Thymus (tissue), 11 donors: ENCODE results near the gene IGFLR1. TPM values are rescaled to one million over a fixed set of nuclear protein-coding genes. Genes with fewer than 3 reads are reported as not detected.

ENCODE experiments used
- DNase-seq, 9 donors: peaks; one replicate each; pipeline ENCODE4 v3.0.0-alpha.2; 2013; ENCODE audit warnings: low spot score in 9 of 9, low read depth in 6 of 9, missing footprints in 1 of 9
- H3K27ac ChIP-seq, 2 donors: one replicate each; pipeline ENCODE4 v1.5.1; 2013; ENCODE audit warnings: control low read depth in 1 of 2, low read depth in 1 of 2, low read length in 1 of 2, mild to moderate bottlenecking in 1 of 2, moderate library complexity in 1 of 2
- H3K27me3 ChIP-seq, 2 donors: one replicate each; pipeline ENCODE4 v1.5.1; 2013; ENCODE audit warnings: low read length in 1 of 2; ENCODE audit not compliant: control insufficient read depth in 2 of 2, insufficient read depth in 1 of 2
- H3K36me3 ChIP-seq, 2 donors: one replicate each; pipeline ENCODE4 v1.5.1; 2013; ENCODE audit warnings: low read length in 1 of 2, mild to moderate bottlenecking in 1 of 2, moderate library complexity in 1 of 2; ENCODE audit not compliant: control insufficient read depth in 2 of 2, insufficient read depth in 2 of 2
- H3K4me1 ChIP-seq, 2 donors: one replicate each; pipeline ENCODE4 v1.5.1; 2013; ENCODE audit warnings: low read length in 2 of 2; ENCODE audit not compliant: control insufficient read depth in 2 of 2, insufficient read depth in 2 of 2
- H3K4me3 ChIP-seq, 2 donors: one replicate each; pipeline ENCODE4 v1.5.1; 2013; ENCODE audit warnings: low read length in 2 of 2, control low read depth in 1 of 2, mild to moderate bottlenecking in 1 of 2
- H3K9me3 ChIP-seq, 2 donors: one replicate each; pipeline ENCODE4 v1.5.1; 2013; ENCODE audit warnings: low read length in 1 of 2, mild to moderate bottlenecking in 1 of 2; ENCODE audit not compliant: control insufficient read depth in 2 of 2, insufficient read depth in 1 of 2
- WGBS: extraction: QIAGEN DNeasy Blood & Tissue Kit; methylation state at CpG from one replicate; pipeline ENCODE4 v1.1.7; 2013; 5-methylcytosine and 5-hydroxymethylcytosine counted together
- polyA plus RNA-seq: library from polyadenylated mRNA; stranded (reverse); fragments of 200-250 nt; gene quantifications from one replicate; pipeline ENCODE4 v1.2.3, GENCODE V29; 2013
- total RNA-seq: library from RNA; stranded (reverse); fragments of 120-200 nt; gene quantifications from one replicate; pipeline ENCODE4 v1.2.4, GENCODE V29; 2013
- donor health status: healthy.

IGFLR1 gene
- total and polyA plus RNA-seq, 2 donors = 12.2 to 67.8 TPM

- peaks cover 21 to 40% of the 10 kb centered on the region in 2 donors for H3K36me3 ChIP-seq
- peaks cover 0 to 10% of the 10 kb centered on the region in 2 donors for H3K9me3 ChIP-seq
- DNase-seq = no peak
- peak overlapping the region; percentile 3 to 77 for H3K27ac ChIP-seq
- peaks cover 27 to 35% of the 10 kb centered on the region in 2 donors for H3K4me1 ChIP-seq
- WGBS = 10% methylated on average over 19 of the region's 19 CpGs
- peaks cover 20 to 29% of the 10 kb centered on the region in 2 donors for H3K27me3 ChIP-seq
- H3K4me3 ChIP-seq = peak overlapping the region; percentile 100
Measured at GRCh38 chr19:35757231-35757748, 15.0 kb upstream of the IGFLR1 start.

GRCh38 chr19:35756377-35757230 lies 14.4 kb upstream of the IGFLR1 start, which contains the start of gene HSPB6:
TSS of gene HSPB6 (minus strand) at chr19:35757029. CDS start at chr19:35757008, 21 bp downstream.
- H3K4me1 ChIP-seq = peaks cover 27 to 35% of the 10 kb centered on the region in 2 donors
- peaks cover 0 to 10% of the 10 kb centered on the region in 2 donors for H3K9me3 ChIP-seq
- peak within 1 kb of the TSS; percentile 100 for H3K4me3 ChIP-seq
- H3K27ac ChIP-seq = peak within 1 kb of the TSS; percentile 44 to 77
- no peak for DNase-seq
- WGBS = 11% methylated on average over 52 of the region's 52 CpGs
- H3K27me3 ChIP-seq = peaks cover 20 to 29% of the 10 kb centered on the region in 2 donors
- peaks cover 14 to 35% of the 10 kb centered on the region in 2 donors for H3K36me3 ChIP-seq

GRCh38 chr19:35755550-35756376 lies 13.5 kb upstream of the IGFLR1 start:
- DNase-seq = peak in 2 of 9 donors; percentile 33 to 55
- 33% methylated on average over 74 of the region's 74 CpGs for WGBS
- H3K36me3 ChIP-seq = peaks cover 10 to 30% of the 10 kb centered on the region in 2 donors
- peaks cover 20 to 29% of the 10 kb centered on the region in 2 donors for H3K27me3 ChIP-seq
- H3K9me3 ChIP-seq = peaks cover 0 to 10% of the 10 kb centered on the region in 2 donors
- H3K4me3 ChIP-seq = no peak overlapping the region
- H3K4me1 ChIP-seq = peaks cover 27 to 35% of the 10 kb centered on the region in 2 donors
- peak overlapping the region in 1 of 2 donors; percentile 44 for H3K27ac ChIP-seq

DNA sequence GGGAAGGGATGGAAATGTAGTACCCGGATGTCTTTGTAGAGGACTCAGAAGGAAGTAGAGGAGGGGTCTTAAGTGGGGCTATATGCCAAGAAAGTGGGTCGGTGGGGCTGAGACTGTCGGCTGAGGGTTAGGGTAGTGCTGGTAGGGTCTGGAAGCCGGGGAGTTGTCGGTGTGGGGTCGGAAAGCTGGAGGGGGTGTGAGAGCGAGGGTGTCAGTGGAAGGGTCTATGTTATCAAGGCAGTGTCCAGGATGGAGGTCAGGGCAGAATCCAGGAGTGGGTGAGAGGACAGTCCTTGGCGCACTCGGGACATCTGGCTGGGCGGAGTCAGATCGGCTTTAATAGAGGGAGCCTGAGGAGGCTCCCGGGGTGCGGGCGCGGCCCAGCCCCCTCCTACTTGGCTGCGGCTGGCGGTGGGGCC lies 12.9 kb upstream of the IGFLR1 start:
- Histone ChIP-seq H3K27ac (no peak overlapping the region), H3K4me3 (no peak overlapping the region), H3K27me3 (peaks cover 20 to 29% of the 10 kb centered on the region in 2 donors), H3K4me1 (peaks cover 25 to 35% of the 10 kb centered on the region in 2 donors), H3K9me3 (peaks cover 0 to 10% of the 10 kb centered on the region in 2 donors), H3K36me3 (peaks cover 8 to 29% of the 10 kb centered on the region in 2 donors)
- DNase-seq = no peak
- WGBS = 78% methylated on average over 17 of the region's 17 CpGs

DNA sequence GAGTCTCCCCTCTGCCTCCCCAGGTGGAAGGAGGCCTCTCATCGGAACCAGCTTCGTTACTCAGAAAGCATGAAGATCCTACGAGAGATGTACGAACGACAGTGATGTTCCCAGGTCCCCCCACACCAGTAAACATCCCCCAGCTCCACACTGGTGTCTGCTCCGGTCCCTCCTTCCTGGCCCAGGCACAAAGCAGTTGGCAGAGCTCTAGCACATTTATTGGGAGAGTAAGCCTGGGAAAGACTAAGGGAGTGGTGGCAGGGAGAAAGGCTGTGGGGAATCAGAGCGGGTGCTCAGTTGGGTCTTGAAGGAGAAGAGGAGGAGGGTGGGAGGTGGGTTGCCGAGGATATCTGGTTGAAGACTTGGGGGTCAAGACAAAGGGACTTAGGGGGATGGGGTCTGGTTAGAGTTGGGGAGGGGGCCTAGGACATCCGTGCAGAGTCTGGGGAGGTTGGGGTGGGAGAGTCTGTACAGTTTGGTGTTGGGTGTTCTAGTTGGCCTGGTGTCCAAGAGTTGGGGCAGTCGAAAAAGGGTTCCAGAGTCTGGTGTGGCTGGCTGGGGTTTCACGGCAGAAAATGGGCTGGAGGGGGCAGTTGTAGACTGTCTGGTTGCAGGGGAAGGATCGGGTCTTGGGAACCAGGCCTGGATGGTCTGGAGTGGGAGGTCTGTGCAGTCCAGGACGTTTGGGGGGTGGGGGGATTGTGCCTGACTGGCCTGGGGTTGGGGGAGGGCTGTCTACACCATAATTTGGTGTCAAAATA lies 12.3 kb upstream of the IGFLR1 start:
- no peak overlapping the region for H3K4me3 ChIP-seq
- WGBS = 96% methylated on average over 13 of the region's 13 CpGs
- peaks cover 0 to 10% of the 10 kb centered on the region in 2 donors for H3K9me3 ChIP-seq
- peaks cover 8 to 29% of the 10 kb centered on the region in 2 donors for H3K36me3 ChIP-seq
- H3K27ac ChIP-seq = no peak overlapping the region
- peaks cover 20 to 29% of the 10 kb centered on the region in 2 donors for H3K27me3 ChIP-seq
- H3K4me1 ChIP-seq = peaks cover 25 to 33% of the 10 kb centered on the region in 2 donors
- no peak for DNase-seq

- H3K4me3 ChIP-seq = no peak overlapping the region
- H3K9me3 ChIP-seq = peaks cover 0 to 10% of the 10 kb centered on the region in 2 donors
- peaks cover 8 to 24% of the 10 kb centered on the region in 2 donors for H3K36me3 ChIP-seq
- 98% methylated on average over 20 of the region's 20 CpGs for WGBS
- peaks cover 20 to 29% of the 10 kb centered on the region in 2 donors for H3K27me3 ChIP-seq
- no peak for DNase-seq
- H3K4me1 ChIP-seq = peaks cover 23 to 34% of the 10 kb centered on the region in 2 donors
- H3K27ac ChIP-seq = no peak overlapping the region
Measured at GRCh38 chr19:35753634-35754369, 11.6 kb upstream of the IGFLR1 start.

DNA sequence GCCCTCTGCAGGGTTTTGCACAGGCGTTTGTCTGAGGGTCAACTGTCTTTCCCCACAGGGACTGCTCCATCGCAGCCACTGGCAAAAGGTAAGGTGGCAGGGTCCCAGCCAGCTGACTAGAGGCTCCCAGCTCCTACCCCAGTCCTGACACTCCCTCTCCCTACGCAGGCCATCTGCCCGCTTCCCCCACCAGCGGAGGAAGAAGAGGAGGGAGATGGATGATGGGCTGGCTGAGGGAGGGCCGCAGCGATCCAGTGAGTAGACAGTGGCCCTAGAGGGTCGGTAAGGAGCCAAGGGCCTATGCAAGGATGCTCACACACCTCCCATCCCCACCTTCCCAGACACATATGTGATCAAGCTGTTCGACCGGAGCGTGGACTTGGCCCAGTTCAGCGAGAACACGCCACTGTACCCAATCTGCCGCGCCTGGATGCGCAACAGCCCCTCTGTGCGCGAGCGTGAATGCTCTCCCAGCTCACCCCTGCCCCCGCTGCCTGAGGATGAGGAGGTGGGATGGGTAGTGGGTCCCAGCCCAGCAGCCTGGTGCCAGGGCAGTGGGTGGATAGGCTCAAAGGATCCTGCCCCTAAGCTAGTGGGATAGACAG lies 10.6 kb upstream of the IGFLR1 start:
- no peak for DNase-seq
- WGBS = 98% methylated on average over 20 of the region's 20 CpGs
- peaks cover 0 to 10% of the 10 kb centered on the region in 2 donors for H3K9me3 ChIP-seq
- H3K27me3 ChIP-seq = peaks cover 20 to 29% of the 10 kb centered on the region in 2 donors
- no peak overlapping the region for H3K27ac ChIP-seq
- no peak overlapping the region for H3K4me3 ChIP-seq
- H3K4me1 ChIP-seq = peaks cover 18 to 34% of the 10 kb centered on the region in 2 donors
- peaks cover 8 to 24% of the 10 kb centered on the region in 2 donors for H3K36me3 ChIP-seq
